Esophagus muscularis mucosa (tissue), 4 donors: ENCODE data around the gene TELO2. TPM values are rescaled to one million over a fixed set of nuclear protein-coding genes. Genes with fewer than 3 reads are reported as not detected.

ENCODE experiments used
- DNase-seq: peaks from one replicate; pipeline ENCODE4 v3.0.0-alpha.2; 2017; ENCODE audit errors: extremely low spot score
- H3K27ac ChIP-seq, 4 donors: fragments of 200-600 bp; sonication (generic); replicated peaks in 1 of 4; 1 replicate in 3 of 4; 2 replicates in 1 of 4; pipeline ENCODE4 v1.5.1; 2016 to 2019; ENCODE audit warnings: mild to moderate bottlenecking in 1 of 4
- H3K27me3 ChIP-seq, 4 donors: fragments of 200-600 bp; sonication (generic); one replicate each; pipeline versions ENCODE4 v1.5.1 to v1.6.0; 2016 to 2019
- H3K36me3 ChIP-seq, 4 donors: fragments of 200-600 bp; sonication (generic); one replicate each; pipeline ENCODE4 v1.5.1; 2016 to 2019
- H3K4me1 ChIP-seq, 4 donors: fragments of 200-600 bp; sonication (generic); one replicate each; pipeline ENCODE4 v1.5.1; 2016 to 2019
- H3K4me3 ChIP-seq, 4 donors: fragments of 200-600 bp; sonication (generic); 1 replicate in 2 of 4; 2 replicates in 2 of 4; pipeline ENCODE4 v1.5.1; 2016 to 2019; ENCODE audit warnings: mild to moderate bottlenecking in 4 of 4, moderate library complexity in 1 of 4
- H3K9me3 ChIP-seq, 4 donors: fragments of 200-600 bp; sonication (generic); 1 replicate in 3 of 4; 2 replicates in 1 of 4; pipeline ENCODE4 v1.5.1; 2016 to 2019
- CTCF ChIP-seq, 3 experiments: fragments of 200-600 bp in 2 of 3; fragments of 450-650 bp in 1 of 3; sonication (generic) in 2 of 3; IDR thresholded peaks; one replicate each; pipeline ENCODE4 v1.5.1; 2017 to 2019; ENCODE audit warnings: antibody characterized with exemption in 3 of 3, mild to moderate bottlenecking in 2 of 3, moderate library complexity in 1 of 3
- EP300 ChIP-seq: sonication (generic); formaldehyde crosslinking; IDR thresholded peaks from one replicate; pipeline ENCODE4 v1.6.1; 2017; ENCODE audit warnings: antibody characterized with exemption
- POLR2A ChIP-seq: fragments of 450-650 bp; IDR thresholded peaks from one replicate; pipeline ENCODE4 v1.6.1; 2017; ENCODE audit warnings: antibody characterized with exemption, moderate library complexity, mild to moderate bottlenecking, low read depth
- POLR2AphosphoS5 ChIP-seq, 2 donors: sonication (generic); formaldehyde crosslinking; IDR thresholded peaks; one replicate each; pipeline ENCODE4 v1.6.1; 2017; ENCODE audit warnings: antibody characterized with exemption in 2 of 2
- WGBS: methylation state at CpG from one replicate; pipeline ENCODE4 v1.1.5; 2018; 5-methylcytosine and 5-hydroxymethylcytosine counted together
- intact Hi-C: fragments of 100-400 bp; cut with DNase I; formaldehyde crosslinking; loops from one replicate; pipeline ENCODE4 v1.15.1; 2023
- total RNA-seq, 4 donors: library from RNA; depleted of rRNA; stranded (reverse); fragments of >200 nt; gene quantifications; one replicate each; pipeline versions ENCODE4 v1.1.0 to v1.2.1, GENCODE V29; 2016

Gene TELO2
- total RNA-seq, 4 donors from 2014 or later = 14.1 to 27.7 (median 18.4) TPM

DNA sequence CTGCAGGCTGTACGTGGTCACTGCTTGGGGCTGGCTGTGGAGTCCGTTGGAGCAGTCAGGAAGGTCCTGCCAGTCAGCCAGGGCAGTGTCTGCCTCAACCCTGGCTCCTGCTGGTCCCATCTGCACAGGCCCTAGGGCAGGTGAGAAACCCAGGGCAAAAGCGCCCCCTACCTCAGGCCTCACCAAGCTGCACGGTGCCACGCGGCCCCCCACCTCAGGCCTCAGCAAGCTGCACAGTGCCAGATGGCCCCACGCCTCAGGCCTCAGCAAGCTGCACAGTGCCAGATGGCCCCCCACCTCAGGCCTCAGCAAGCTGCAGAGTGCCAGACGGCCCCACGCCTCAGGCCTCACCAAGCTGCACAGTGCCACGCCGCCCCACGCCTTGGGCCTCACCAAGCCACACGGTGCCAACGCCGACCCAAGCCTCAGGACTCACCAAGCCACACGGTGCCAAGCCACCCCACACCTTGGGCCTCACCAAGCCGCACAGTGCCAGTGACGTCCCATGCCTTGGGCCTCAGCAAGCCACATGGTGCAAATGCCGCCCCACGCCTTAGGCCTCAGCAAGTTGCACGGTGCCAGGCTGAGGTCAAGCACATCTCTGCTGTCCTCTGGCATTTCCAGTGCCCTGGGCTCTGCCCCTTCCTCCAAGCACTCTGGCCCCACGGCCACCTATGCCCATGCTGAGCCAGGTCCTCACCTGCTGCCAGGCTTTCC, 45.8 kb downstream of the TELO2 start:
- WGBS = 87% methylated on average over 11 of the region's 22 CpGs
- peaks cover 19 to 80% (median 78%) of the 10 kb centered on the region in 4 donors for H3K36me3 ChIP-seq
- no peak for TF ChIP-seq POLR2A
- TF ChIP-seq CTCF (IDR thresholded peaks at IDR 0.05) = no peak
- no peak for TF ChIP-seq EP300
- no peak for TF ChIP-seq POLR2AphosphoS5 (IDR thresholded peaks at IDR 0.05)
- intact Hi-C loops = no loop called here
- peaks cover 57 to 96% (median 81%) of the 10 kb centered on the region in 4 donors for H3K4me1 ChIP-seq
- no peaks in the 10 kb centered on the region for H3K27me3 ChIP-seq
- DNase-seq = no peak
- peak overlapping the region in 2 of 4 donors; percentile 6 to 19 for H3K4me3 ChIP-seq
- no peak overlapping the region for H3K27ac ChIP-seq
- H3K9me3 ChIP-seq = no peaks in the 10 kb centered on the region

DNA sequence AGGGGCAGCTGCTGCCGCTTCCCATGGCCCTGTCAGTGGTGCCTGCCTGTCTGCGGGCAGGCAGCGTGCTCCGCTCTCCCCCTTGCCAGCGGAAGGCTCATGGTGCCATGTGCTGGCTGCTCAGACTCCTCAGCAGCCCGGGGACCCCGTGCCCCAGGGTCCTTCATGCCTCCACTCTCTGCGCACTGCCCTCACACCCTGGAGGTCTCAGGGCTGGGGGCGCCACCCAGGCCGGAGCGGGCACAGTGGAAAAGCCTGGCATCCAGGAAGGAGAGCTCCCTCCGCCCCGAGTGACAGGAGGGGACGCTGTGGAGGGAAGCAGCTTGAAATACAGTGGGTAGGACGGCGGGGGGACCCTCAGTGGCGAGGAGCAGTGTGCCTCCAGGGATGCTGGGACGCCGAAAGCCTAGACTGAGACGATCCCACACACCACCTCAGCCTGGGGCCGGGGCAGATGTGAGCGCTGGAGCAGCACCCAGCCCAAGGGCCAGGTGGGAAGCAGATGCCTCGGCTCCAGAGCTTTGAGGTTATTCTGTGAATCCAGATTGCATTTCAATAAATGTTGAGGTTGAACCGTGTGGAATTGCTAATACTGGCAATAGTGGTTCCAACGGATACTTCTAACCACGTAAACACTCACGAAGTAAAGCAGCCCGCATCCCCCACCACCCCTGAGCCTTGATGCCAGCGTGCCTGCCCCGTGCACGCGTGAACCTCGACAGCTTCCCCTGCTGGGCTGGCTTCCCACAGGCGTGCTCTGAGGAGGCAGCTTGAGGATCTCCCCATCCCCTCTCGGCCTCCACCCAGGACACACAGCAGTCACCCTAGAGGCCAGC, 46.8 kb downstream of the TELO2 start:
- TF ChIP-seq CTCF (IDR thresholded peaks at IDR 0.05) (no peak), POLR2A (no peak), EP300 (no peak), POLR2AphosphoS5 (IDR thresholded peaks at IDR 0.05) (no peak)
- no peaks in the 10 kb centered on the region for H3K27me3 ChIP-seq
- 87% methylated on average over 22 of the region's 35 CpGs for WGBS
- no peak overlapping the region for H3K4me3 ChIP-seq
- intact Hi-C loops = no loop called here
- no peaks in the 10 kb centered on the region for H3K9me3 ChIP-seq
- H3K27ac ChIP-seq = peak overlapping the region in 1 of 4 donors; percentile 4
- H3K4me1 ChIP-seq = peaks cover 66 to 97% (median 90%) of the 10 kb centered on the region in 4 donors
- H3K36me3 ChIP-seq = peaks cover 19 to 80% (median 77%) of the 10 kb centered on the region in 4 donors
- DNase-seq = no peak

DNA sequence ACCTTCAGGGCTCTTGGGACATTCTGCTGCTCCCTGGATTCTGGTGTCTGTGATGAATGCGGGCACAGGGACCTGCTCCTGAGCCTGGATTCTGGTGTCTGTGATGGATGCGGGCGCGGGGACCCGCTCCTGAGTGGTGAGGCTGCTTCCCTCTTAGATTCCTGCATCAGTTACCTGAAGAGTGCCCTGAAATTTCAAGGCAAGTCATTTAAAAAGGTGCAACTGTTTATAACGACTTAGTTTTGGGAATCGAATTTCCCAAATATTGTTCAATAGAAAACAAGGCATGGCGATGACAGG, 47.3 kb downstream of the TELO2 start:
- no peak overlapping the region for H3K4me3 ChIP-seq
- no peaks in the 10 kb centered on the region for H3K27me3 ChIP-seq
- H3K9me3 ChIP-seq = no peaks in the 10 kb centered on the region
- peaks cover 19 to 79% (median 75%) of the 10 kb centered on the region in 4 donors for H3K36me3 ChIP-seq
- intact Hi-C loops = no loop called here
- peaks cover 70 to 99% (median 94%) of the 10 kb centered on the region in 4 donors for H3K4me1 ChIP-seq
- peak overlapping the region in 1 of 4 donors; percentile 4 for H3K27ac ChIP-seq
- 87% methylated on average over 4 of the region's 8 CpGs for WGBS
- no peak for DNase-seq
- no peak for TF ChIP-seq POLR2A
- no peak for TF ChIP-seq POLR2AphosphoS5 (IDR thresholded peaks at IDR 0.05)
- no peak for TF ChIP-seq CTCF (IDR thresholded peaks at IDR 0.05)
- no peak for TF ChIP-seq EP300

DNA sequence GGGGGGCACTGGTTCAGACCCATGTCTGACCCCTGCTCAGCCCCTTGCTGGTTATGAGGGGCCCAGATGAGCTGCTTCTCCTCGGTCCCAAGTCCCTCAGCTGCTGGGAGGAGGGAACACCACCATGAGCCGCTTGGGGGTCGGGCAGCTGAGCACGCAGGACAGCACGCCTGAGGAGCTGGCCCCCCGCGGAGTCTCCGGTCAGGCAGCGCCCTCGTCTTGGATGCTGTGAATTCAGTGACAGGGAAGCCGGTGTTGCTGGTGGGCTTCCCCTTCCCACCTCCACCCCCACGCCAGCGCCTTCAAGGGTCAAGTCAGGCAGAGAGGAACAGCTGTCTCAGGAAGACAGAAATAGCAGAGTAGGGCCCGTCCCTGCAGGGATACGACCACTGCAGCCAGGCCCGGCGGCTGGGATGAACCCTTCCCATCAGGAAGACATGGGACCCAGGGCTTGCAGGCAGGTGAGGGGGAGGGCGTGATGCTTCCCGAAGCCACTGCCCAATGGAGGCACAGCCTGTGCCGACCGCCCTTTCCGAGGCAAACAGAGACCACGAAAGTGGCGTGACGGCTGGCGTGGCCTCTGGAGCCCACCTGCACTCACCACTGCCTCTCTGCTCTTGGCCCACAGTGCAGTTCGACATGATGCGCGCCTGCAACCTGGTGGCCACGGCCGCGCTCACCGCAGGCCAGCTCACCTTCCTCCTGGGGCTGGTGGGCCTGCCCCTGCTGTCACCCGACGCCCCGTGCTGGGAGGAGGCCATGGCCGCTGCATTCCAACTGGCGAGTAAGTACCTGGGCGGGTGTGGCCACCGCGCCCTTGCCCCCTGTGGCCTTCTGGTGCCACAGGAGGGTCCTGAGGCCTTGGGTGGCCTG, 48.4 kb downstream of the TELO2 start:
- TF ChIP-seq POLR2A (no peak), POLR2AphosphoS5 (IDR thresholded peaks at IDR 0.05) (no peak), CTCF (IDR thresholded peaks at IDR 0.05) (no peak), EP300 (no peak)
- intact Hi-C loops = no loop called here
- H3K36me3 ChIP-seq = peaks cover 19 to 75% (median 73%) of the 10 kb centered on the region in 4 donors
- H3K9me3 ChIP-seq = no peaks in the 10 kb centered on the region
- H3K27ac ChIP-seq = peak overlapping the region; percentile 81 to 89 (median 84)
- WGBS = 93% methylated on average over 23 of the region's 41 CpGs
- H3K27me3 ChIP-seq = no peaks in the 10 kb centered on the region
- H3K4me3 ChIP-seq = no peak overlapping the region
- DNase-seq = no peak
- H3K4me1 ChIP-seq = peaks cover 78 to 100% (median 94%) of the 10 kb centered on the region in 4 donors
